NCI-H446 (cell line): Measurements from ENCODE around the gene ZFPL1.
"Not testable (repeated sequence)": the region's sequence is repeated elsewhere in the genome, so short reads cannot be mapped to it uniquely, and the experiment has no call there.

Source experiments
- DNase-seq, 2 experiments: peaks; one replicate each; lab custom pipeline; 2025; lab: John Stamatoyannopoulos, UW

The ZFPL1 gene

GRCh38 chr11:65115361-65116082 is 31.5 kb downstream of the ZFPL1 start:
- no peak for DNase-seq

- peak in 1 of 2 experiments; percentile 49 for DNase-seq
Observed at GRCh38 chr11:65116370-65117205, 32.6 kb downstream of the ZFPL1 start.

GRCh38 chr11:65117206-65118096 is 33.4 kb downstream of the ZFPL1 start, which contains the start of gene ZNHIT2:
Gene ZNHIT2, minus strand, starts transcription at chr11:65117701. Its CDS starts 48 bp downstream, at chr11:65117653.
- DNase-seq: peak; percentile 98 to 100

GRCh38 chr11:65118097-65118837 is 34.2 kb downstream of the ZFPL1 start:
- DNase-seq: no peak

GRCh38 chr11:65118891-65119669 is 35.1 kb downstream of the ZFPL1 start:
- not testable (repeated sequence) for DNase-seq

- no peak for DNase-seq
Observed at GRCh38 chr11:65119670-65119995, 35.6 kb downstream of the ZFPL1 start.

- DNase-seq: no peak
Observed at GRCh38 chr11:65120831-65121230, 36.8 kb downstream of the ZFPL1 start.

- no peak for DNase-seq
Observed at GRCh38 chr11:65121447-65121864, 37.4 kb downstream of the ZFPL1 start.

GRCh38 chr11:65121865-65122696 is 38.1 kb downstream of the ZFPL1 start, which contains the start of the genes FAU and MRPL49:
Gene FAU, minus strand, starts transcription at chr11:65122134. Its CDS starts 321 bp downstream, at chr11:65121813.
Gene MRPL49, plus strand, starts transcription at chr11:65122321. Its CDS starts 26 bp downstream, at chr11:65122347.
- peak; percentile 95 to 99 for DNase-seq

GRCh38 chr11:65124480-65125196 is 40.6 kb downstream of the ZFPL1 start:
- no peak for DNase-seq

- DNase-seq: no peak
Observed at GRCh38 chr11:65125197-65126056, 41.4 kb downstream of the ZFPL1 start.

- DNase-seq: no peak
Observed at GRCh38 chr11:65126624-65127274, 42.7 kb downstream of the ZFPL1 start.

- DNase-seq: no peak
Observed at GRCh38 chr11:65127473-65128181, 43.6 kb downstream of the ZFPL1 start.

GRCh38 chr11:65128182-65129145 is 44.4 kb downstream of the ZFPL1 start:
- DNase-seq: no peak

- DNase-seq: no peak
Observed at GRCh38 chr11:65129649-65130441, 45.8 kb downstream of the ZFPL1 start.
